Epithelial cell of esophagus (primary cell): ENCODE measurements around the gene ADM5.

Source experiments
- DNase-seq: peaks from one replicate; pipeline ENCODE4 v3.0.0; 2010; ENCODE audit warnings: low read depth
- H3K4me3 ChIP-seq: 2 replicates; pipeline ENCODE4 v1.5.1; 2011; ENCODE audit warnings: mild to moderate bottlenecking, low read length, control low read depth
- CTCF ChIP-seq: IDR thresholded peaks from 2 replicates; pipeline ENCODE4 v1.5.1; 2011; ENCODE audit warnings: low read depth, mild to moderate bottlenecking, low read length, control low read depth, inconsistent platforms; ENCODE audit not compliant: insufficient read depth; ENCODE audit errors: missing control alignments

ADM5 gene

DNA sequence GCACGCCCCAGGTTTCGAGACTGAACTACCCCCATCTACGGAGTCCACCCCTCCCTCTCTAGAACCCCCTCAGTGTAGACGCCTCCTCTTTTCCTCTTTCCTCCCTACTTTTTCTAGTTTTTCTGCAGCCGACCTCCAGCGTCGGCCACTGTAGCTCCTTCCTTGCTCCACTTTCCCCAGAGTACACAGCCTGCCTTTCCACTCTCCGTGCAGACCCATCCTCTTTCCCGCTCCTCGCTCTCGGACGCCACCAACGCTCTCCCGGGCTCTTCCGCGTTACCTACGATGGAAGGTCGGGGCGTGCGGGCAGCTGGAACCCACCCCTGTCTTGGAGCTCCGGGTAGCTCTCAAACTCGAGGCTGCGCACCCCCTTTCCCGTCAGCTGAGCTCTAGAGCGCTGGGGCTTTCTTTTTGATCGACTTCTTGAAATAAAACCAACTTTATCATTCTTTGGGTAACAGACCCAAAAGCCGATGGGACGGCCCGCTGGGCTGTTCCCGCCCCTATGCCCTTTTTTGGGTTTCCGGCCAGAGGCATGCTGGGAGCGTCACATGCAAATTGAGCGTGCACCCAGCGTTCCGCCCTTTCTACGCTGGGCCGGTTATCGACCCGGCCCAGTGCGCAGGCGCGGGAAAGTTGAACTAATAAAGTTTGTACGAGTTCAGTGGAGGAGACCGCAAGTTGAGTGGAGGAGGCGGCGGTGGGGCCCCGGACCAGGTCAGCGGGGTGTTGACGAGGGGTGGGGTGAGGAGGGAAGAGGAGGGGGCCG, 23.9 kb upstream of the ADM5 start, which contains the start of the genes BCL2L12 and IRF3:
Gene BCL2L12, plus strand, starts transcription at position 583 of the 769 bp plus-strand sequence. CDS start 760 bp downstream, outside the sequence.
Gene IRF3, minus strand, starts transcription at position 507 of the 769 bp plus-strand sequence. CDS start 1,019 bp downstream, outside the sequence.
- no peak for TF ChIP-seq CTCF
- peak; percentile 96 for DNase-seq
- H3K4me3 ChIP-seq: peak within 1 kb of the TSS; percentile 98

- DNase-seq: no peak
- no peak for TF ChIP-seq CTCF
These were observed 23.3 kb upstream of the ADM5 start for GRCh38 chr19:49666120-49666444.

GRCh38 chr19:49667473-49667872, 21.9 kb upstream of the ADM5 start:
- H3K4me3 ChIP-seq: no peak overlapping the region
- DNase-seq: no peak
- TF ChIP-seq CTCF: no peak

More at GRCh38 chr19:49666120-49666444, 23.3 kb upstream of the ADM5 start:
- peak overlapping the region; percentile 98 for H3K4me3 ChIP-seq

- no peak overlapping the region for H3K4me3 ChIP-seq
- no peak for DNase-seq
- TF ChIP-seq CTCF: no peak
These were observed 19.9 kb upstream of the ADM5 start for GRCh38 chr19:49669516-49669915.

GRCh38 chr19:49672131-49672919, 17.1 kb upstream of the ADM5 start:
- TF ChIP-seq CTCF: peak; percentile 90
- H3K4me3 ChIP-seq: no peak overlapping the region
- DNase-seq: peak; percentile 66

DNA sequence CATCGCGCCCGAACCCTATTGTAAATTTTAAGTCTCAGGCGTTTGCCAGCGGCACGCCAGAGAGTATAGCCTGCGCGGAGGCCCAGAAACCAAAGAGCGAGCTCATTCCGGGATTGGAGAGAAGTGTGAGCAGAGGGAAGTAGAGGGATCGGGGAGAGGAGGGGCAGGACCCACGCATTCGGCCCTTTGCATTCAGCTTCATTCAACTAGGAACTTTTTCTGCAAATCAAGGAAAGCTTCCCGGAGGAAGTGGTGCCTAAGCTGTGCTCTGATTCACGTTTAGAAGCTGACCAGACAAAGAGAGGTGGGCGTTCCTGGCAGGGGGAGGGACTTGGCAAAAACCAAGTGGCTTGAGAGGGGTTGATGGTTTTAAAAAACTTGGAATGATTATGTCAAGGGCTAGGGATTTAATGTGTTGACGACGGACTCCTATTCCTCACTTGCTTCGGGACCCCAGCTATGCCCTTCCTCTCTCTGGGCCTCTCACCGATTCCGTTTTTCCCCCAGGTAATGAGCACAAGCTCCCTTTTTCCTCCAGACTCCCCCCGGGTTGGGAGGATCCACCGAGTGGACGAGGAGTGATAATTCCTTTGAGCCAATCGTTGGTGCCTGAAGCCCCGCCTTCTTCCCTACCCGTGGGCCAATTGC, 13.1 kb upstream of the ADM5 start:
- peak overlapping the region; percentile 43 for H3K4me3 ChIP-seq
- TF ChIP-seq CTCF: no peak
- DNase-seq: peak; percentile 95
